ENCODE data around the gene SWT1. TPM values are rescaled to one million over a fixed set of nuclear protein-coding genes. Genes with fewer than 3 reads are reported as not detected.

The SWT1 gene
- total and polyA plus RNA-seq, 2 of the 4 experiments (the other 2 are of a cell fraction), result 0.82 to 2.7 TPM

DNA sequence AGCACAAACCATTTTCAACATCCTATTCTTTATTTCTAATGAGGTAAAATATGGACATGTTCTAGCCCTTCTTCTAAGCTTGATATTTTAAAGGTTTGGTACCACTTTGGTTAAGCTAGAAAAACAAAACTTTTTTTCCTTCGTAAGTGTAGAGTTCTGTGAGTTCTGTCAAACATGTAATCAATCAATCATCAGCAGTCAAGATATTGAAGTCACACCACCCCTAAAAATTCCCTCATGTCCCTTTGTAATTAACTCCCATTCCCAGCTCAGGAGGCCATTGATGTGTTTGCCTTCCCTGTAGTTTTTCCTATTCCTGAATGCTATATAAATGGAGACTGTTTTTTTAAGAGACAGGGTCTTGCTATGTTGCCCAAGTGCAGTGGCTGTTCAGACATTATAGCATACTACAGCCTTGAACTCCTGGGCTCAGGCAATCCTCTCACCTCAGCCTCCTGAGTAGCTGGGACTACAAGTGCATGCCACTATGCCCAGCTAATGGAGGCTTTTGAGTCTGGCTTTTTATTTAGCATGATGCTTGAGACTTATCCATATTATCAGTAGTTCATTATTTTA is 137.1 kb downstream of the SWT1 start:
- POLR2A ChIA-PET (ENCODE audit: unreplicated experiment), result no interaction called here
- Histone ChIP-seq H2AK9ac (replicated peaks; ENCODE audit: low read depth, low read length, poor library complexity) (no peak overlapping the region), H2AK5ac (ENCODE audit: low read depth, low read length) (no peak overlapping the region), H3K4me2 (ENCODE audit: low read depth, low read length) (no peak overlapping the region), H3K18ac (ENCODE audit: low read depth, low read length) (no peak overlapping the region), H4K5ac (ENCODE audit: low read depth, low read length) (no peak overlapping the region), H3K36me3 (ENCODE audit: control insufficient read depth, insufficient read depth, low read length) (peaks cover 11% of the 10 kb centered on the region), H3K23ac (ENCODE audit: low read depth, low read length) (no peak overlapping the region), H3K4me3 (ENCODE audit: insufficient read depth, low read depth, low read length) (no peak overlapping the region), H3K9me3 (ENCODE audit: control insufficient read depth, insufficient read depth, low read length) (no peaks in the 10 kb centered on the region), H2BK120ac (ENCODE audit: low read depth, low read length) (no peak overlapping the region), H3K9me1 (ENCODE audit: insufficient read depth, low read length) (no peaks in the 10 kb centered on the region), H4K91ac (ENCODE audit: insufficient read depth, low read depth, low read length) (no peak overlapping the region), H3K14ac (replicated peaks; ENCODE audit: low read depth, low read length) (no peak overlapping the region), H4K8ac (ENCODE audit: low read depth in 2 of 2, low read length in 2 of 2) (no peak overlapping the region), H2BK15ac (ENCODE audit: low read depth, low read length) (no peak overlapping the region), H3K9ac (ENCODE audit: low read depth, low read length) (no peak overlapping the region), H3K27ac (ENCODE audit: insufficient read depth, low read length) (no peak overlapping the region), H3K56ac (ENCODE audit: extremely low read depth, insufficient read depth, low read length) (no peak overlapping the region), H4K20me1 (ENCODE audit: insufficient read depth, low read length) (no peaks in the 10 kb centered on the region; the same call in 1 of the 2 replicates), H2AFZ (replicated peaks; ENCODE audit: low read length, poor library complexity) (no peak overlapping the region), H3K4me1 (ENCODE audit: control insufficient read depth, insufficient read depth, low read length) (no peaks in the 10 kb centered on the region), H3K4ac (ENCODE audit: low read depth, low read length) (no peak overlapping the region), H2BK5ac (ENCODE audit: low read depth, low read length, poor library complexity, severe bottlenecking) (no peak overlapping the region), H3K79me1 (ENCODE audit: low read depth in 1 of 2, low read length in 2 of 2) (0 out of 4 replicates have a peak, but pooled peaks cover 0 to 4% of the 10 kb centered on the region in 2 experiments), H2BK20ac (ENCODE audit: low read depth, low read length) (no peak overlapping the region), H3K27me3 (ENCODE audit: control insufficient read depth, insufficient read depth, low read length) (no peaks in the 10 kb centered on the region)
- no CpG with 5 or more reads among the region's 1 CpG for WGBS, 2 experiments (ENCODE audit: extremely low coverage in 2 of 2, insufficient read length in 1 of 2)
- ATAC-seq (ENCODE audit: low read depth) (no peak), DNase-seq (no peak)
- CTCF ChIA-PET, result no interaction called here
- BruUV-seq (replicated peaks), result no TSS peak
- intact Hi-C loops (cut with micrococcal nuclease), result no loop called here
- in situ Hi-C loops (cut with MboI; ENCODE audit: low sequenced_read_pairs), result no loop called here
- 0 out of 2 replicates have a peak, but pooled peaks have one; percentile 14 for TF ChIP-seq POLR2A (IDR thresholded peaks at IDR 0.05; ENCODE audit: low read depth, low read length)
- no peak for TF ChIP-seq SMC3 (IDR thresholded peaks at IDR 0.05; ENCODE audit: low read depth, low read length)
- TF ChIP-seq MXI1 (IDR thresholded peaks at IDR 0.05; ENCODE audit: borderline replicate concordance, low read depth, low read length), result no peak
- TF ChIP-seq RCOR1 (IDR thresholded peaks at IDR 0.05; ENCODE audit: insufficient replicate concordance, low read length), result no peak
- TF ChIP-seq RFX5 (IDR thresholded peaks at IDR 0.05; ENCODE audit: low read depth, low read length), result no peak
- dilution Hi-C loops (cut with HindIII; ENCODE audit: low sequenced_read_pairs, unreplicated experiment), result no loop called here

Measured in IMR-90 (cell line).